GM21423 (cell line): ENCODE measurements around the gene VANGL2.
"Not testable (repeated sequence)": the region's sequence is repeated elsewhere in the genome, so short reads cannot be mapped to it uniquely, and the experiment has no call there.

Source experiments
- ATAC-seq: cut with Tn5 transposase; IDR thresholded peaks from one replicate; pipeline ENCODE4 v1.9.1; 2021; ENCODE audit warnings: mild to moderate bottlenecking, moderate library complexity; ENCODE audit not compliant: unreplicated experiment

The VANGL2 gene

GRCh38 chr1:160369087-160369486 is 31.3 kb upstream of the VANGL2 start:
- ATAC-seq = no peak

GRCh38 chr1:160370561-160371345 is 29.6 kb upstream of the VANGL2 start:
- ATAC-seq = no peak

GRCh38 chr1:160371346-160371631 is 29.1 kb upstream of the VANGL2 start:
- ATAC-seq = no peak

GRCh38 chr1:160371756-160372155 is 28.6 kb upstream of the VANGL2 start:
- no peak for ATAC-seq

GRCh38 chr1:160373696-160374095 is 26.7 kb upstream of the VANGL2 start:
- ATAC-seq = no peak

GRCh38 chr1:160374306-160375110 is 25.9 kb upstream of the VANGL2 start:
- ATAC-seq = no peak

- no peak for ATAC-seq
These were observed 24.4 kb upstream of the VANGL2 start for GRCh38 chr1:160375788-160376524.

GRCh38 chr1:160376525-160377131 is 23.7 kb upstream of the VANGL2 start:
- no peak for ATAC-seq

- no peak for ATAC-seq
These were observed 22.7 kb upstream of the VANGL2 start for GRCh38 chr1:160377585-160378206.

GRCh38 chr1:160384812-160385211 is 15.6 kb upstream of the VANGL2 start:
- ATAC-seq = not testable (repeated sequence)

- ATAC-seq = not testable (repeated sequence)
These were observed 12.0 kb upstream of the VANGL2 start for GRCh38 chr1:160388406-160388805.

GRCh38 chr1:160394673-160395072 is 5.7 kb upstream of the VANGL2 start:
- ATAC-seq = no peak

- no peak for ATAC-seq
These were observed 2.7 kb upstream of the VANGL2 start for GRCh38 chr1:160397651-160398050.

GRCh38 chr1:160398823-160399222 is 1.5 kb upstream of the VANGL2 start:
- no peak for ATAC-seq

- ATAC-seq = no peak
These were observed 681 bp upstream of the VANGL2 start for GRCh38 chr1:160399544-160400222.

- ATAC-seq = no peak
These were observed 502 bp downstream of the VANGL2 start for GRCh38 chr1:160400646-160401486.

GRCh38 chr1:160401487-160401805 is 1.1 kb downstream of the VANGL2 start:
- ATAC-seq = no peak

GRCh38 chr1:160402001-160402795 is 1.8 kb downstream of the VANGL2 start:
- ATAC-seq = no peak

- ATAC-seq = no peak
These were observed 2.9 kb downstream of the VANGL2 start for GRCh38 chr1:160403244-160403643.
